SK-N-SH (cell line): Measurements from ENCODE around the gene FABP7. TPM values are rescaled to one million over a fixed set of nuclear protein-coding genes. Genes with fewer than 3 reads are reported as not detected.

Source experiments
- CTCF ChIA-PET: fragments of 300-600, 350-600 bp; formaldehyde crosslinking; extraction: SDS; loops from one replicate; lab custom pipeline; 2021; lab: Yijun Ruan, JAX
- POLR2A ChIA-PET: fragments of 350-600 bp; sonication (Branson Sonifier 250); formaldehyde crosslinking; extraction: SDS; loops from one replicate; lab custom pipeline; 2020; ENCODE audit warnings: antibody characterized with exemption, inconsistent platforms; lab: Yijun Ruan, JAX
- DNase-seq: peaks from one replicate; pipeline ENCODE4 v3.0.0; 2012
- H2AFZ ChIP-seq: fragments of 200-600 bp; sonication (generic); 2 replicates; pipeline ENCODE4 v1.8.1; 2016; ENCODE audit warnings: antibody characterized with exemption, mild to moderate bottlenecking, low read depth
- H3F3A ChIP-seq: fragments of 200-600 bp; sonication (generic); replicated peaks from 2 replicates; pipeline ENCODE3; 2016; ENCODE audit warnings: antibody characterized with exemption, mild to moderate bottlenecking; ENCODE audit not compliant: insufficient read depth
- H3K27ac ChIP-seq, 2 experiments: fragments of 200-500 bp in 1 of 2; fragments of 200-600 bp in 1 of 2; sonication (Bioruptor generic) in 1 of 2; sonication (generic), shearing (Covaris generic) in 1 of 2; 2 replicates each; pipeline versions ENCODE4 v1.5.1 to v1.6.1; 2014 to 2016; ENCODE audit warnings: low read depth in 2 of 2, inconsistent platforms in 1 of 2, low read length in 1 of 2, mild to moderate bottlenecking in 1 of 2, mixed read lengths in 1 of 2
- H3K27me3 ChIP-seq: fragments of 200-600 bp; sonication (generic), shearing (Covaris generic); 2 replicates; pipeline ENCODE4 v1.6.1; 2016; ENCODE audit warnings: mixed run types; ENCODE audit not compliant: insufficient read depth
- H3K36me3 ChIP-seq, 2 experiments: fragments of 200-500 bp in 1 of 2; fragments of 200-600 bp in 1 of 2; sonication (Bioruptor generic) in 1 of 2; sonication (generic) in 1 of 2; replicated peaks in 1 of 2; 2 replicates each; pipeline versions ENCODE3 to v1.5.1; 2014 to 2016; ENCODE audit warnings: low read length in 1 of 2, mild to moderate bottlenecking in 1 of 2; ENCODE audit not compliant: insufficient read depth in 2 of 2, control insufficient read depth in 1 of 2
- H3K4me1 ChIP-seq, 2 experiments: fragments of 200-500 bp in 1 of 2; fragments of 200-600 bp in 1 of 2; sonication (Bioruptor generic) in 1 of 2; sonication (generic), shearing (Covaris generic) in 1 of 2; 2 replicates each; pipeline versions ENCODE4 v1.5.1 to v1.6.1; 2014 to 2016; ENCODE audit warnings: low read depth in 1 of 2, low read length in 1 of 2, mixed run types in 1 of 2; ENCODE audit not compliant: insufficient read depth in 2 of 2, control insufficient read depth in 1 of 2
- H3K4me2 ChIP-seq: fragments of 200-600 bp; sonication (generic), shearing (Covaris generic); 2 replicates; pipeline ENCODE4 v1.6.1; 2017; ENCODE audit warnings: mixed run types
- H3K4me3 ChIP-seq, 2 experiments: fragments of 200-500 bp in 1 of 2; fragments of 200-600 bp in 1 of 2; sonication (Bioruptor generic) in 1 of 2; sonication (generic), shearing (Covaris generic) in 1 of 2; 2 replicates each; pipeline versions ENCODE4 v1.5.1 to v1.8.1; 2014 to 2016; ENCODE audit warnings: low read depth in 2 of 2, inconsistent platforms in 1 of 2, low read length in 1 of 2, mild to moderate bottlenecking in 1 of 2, mixed read lengths in 1 of 2, moderate library complexity in 1 of 2
- H3K79me2 ChIP-seq: fragments of 200-600 bp; sonication (generic); 2 replicates; pipeline ENCODE4 v1.8.1; 2017; ENCODE audit warnings: mild to moderate bottlenecking; ENCODE audit not compliant: insufficient read depth
- H3K9ac ChIP-seq: fragments of 200-600 bp; sonication (generic); 2 replicates; pipeline ENCODE4 v1.6.1; 2017; ENCODE audit warnings: mixed run types
- H3K9me2 ChIP-seq: fragments of 200-600 bp; sonication (generic); 2 replicates; pipeline ENCODE4 v1.6.1; 2017; ENCODE audit warnings: mixed run types
- H3K9me3 ChIP-seq: fragments of 200-600 bp; sonication (generic); 2 replicates; pipeline ENCODE4 v1.6.1; 2017; ENCODE audit warnings: mixed run types, mild to moderate bottlenecking, moderate library complexity
- H4K20me1 ChIP-seq: fragments of 200-600 bp; sonication (generic); 2 replicates; pipeline ENCODE4 v1.6.1; 2017; ENCODE audit warnings: mild to moderate bottlenecking, mixed run types; ENCODE audit not compliant: insufficient read depth
- CHD2 ChIP-seq: fragments of 150-350 bp; IDR thresholded peaks from 2 replicates; pipeline ENCODE4 v1.6.1; 2018; ENCODE audit warnings: low read length; ENCODE audit not compliant: partially characterized antibody
- CTCF ChIP-seq: fragments of 200-600 bp; sonication (generic); IDR thresholded peaks from 2 replicates; pipeline ENCODE4 v1.6.1; 2017; ENCODE audit warnings: antibody characterized with exemption, mild to moderate bottlenecking, moderate library complexity
- EP300 ChIP-seq, 2 experiments: IDR thresholded peaks; 2 replicates each; pipeline versions ENCODE4 v1.4.0 to v1.6.1; 2012; ENCODE audit warnings: borderline replicate concordance in 1 of 2, low read depth in 1 of 2, low read length in 1 of 2
- FOXJ3 ChIP-seq: sonication (generic); formaldehyde crosslinking; IDR thresholded peaks from 2 replicates; pipeline ENCODE4 v1.5.1; 2020; ENCODE audit warnings: mild to moderate bottlenecking, missing genetic modification reagents
- FOXM1 ChIP-seq: IDR thresholded peaks from 2 replicates; pipeline ENCODE4 v1.4.0; 2012; ENCODE audit warnings: low read depth, mild to moderate bottlenecking
- JUND ChIP-seq: IDR thresholded peaks from 2 replicates; pipeline ENCODE4 v1.4.0; 2012
- MEF2A ChIP-seq: IDR thresholded peaks from 2 replicates; pipeline ENCODE4 v1.4.0; 2012; ENCODE audit warnings: low read depth, borderline replicate concordance
- MXI1 ChIP-seq: IDR thresholded peaks from 2 replicates; pipeline ENCODE4 v1.6.1; 2012; ENCODE audit warnings: mild to moderate bottlenecking, low read depth, low read length, improper control_type of control experiment
- NFIC ChIP-seq: IDR thresholded peaks from 2 replicates; pipeline ENCODE4 v1.4.0; 2012; ENCODE audit warnings: borderline replicate concordance
- NRF1 ChIP-seq: IDR thresholded peaks from 2 replicates; pipeline ENCODE4 v1.6.1; 2012; ENCODE audit warnings: low read depth, mild to moderate bottlenecking, low read length
- PBX3 ChIP-seq: IDR thresholded peaks from 2 replicates; pipeline ENCODE4; 2012
- RCOR1 ChIP-seq: fragments of 150-350 bp; IDR thresholded peaks from 2 replicates; pipeline ENCODE4 v1.6.1; 2017; ENCODE audit warnings: antibody characterized with exemption, low read length
- RFX5 ChIP-seq: IDR thresholded peaks from 2 replicates; pipeline ENCODE4 v1.6.1; 2012; ENCODE audit warnings: mild to moderate bottlenecking, improper control_type of control experiment, low read length
- RXRA ChIP-seq: IDR thresholded peaks from 2 replicates; pipeline ENCODE4 v1.4.0; 2012; ENCODE audit warnings: low read depth, mild to moderate bottlenecking, borderline replicate concordance
- SIN3A ChIP-seq: IDR thresholded peaks from 2 replicates; pipeline ENCODE4 v1.6.1; 2012; ENCODE audit warnings: low read depth, mild to moderate bottlenecking, low read length, moderate library complexity, borderline replicate concordance
- ZBTB33 ChIP-seq: IDR thresholded peaks from 2 replicates; pipeline ENCODE4 v1.4.0; 2012; ENCODE audit warnings: low read depth, borderline replicate concordance
- WGBS: methylation state at CpG from one replicate; pipeline ENCODE4 v1.1.6; 2017; ENCODE audit warnings: low lambda C conversion rate; 5-methylcytosine and 5-hydroxymethylcytosine counted together
- polyA plus RNA-seq, 3 experiments: library from polyadenylated mRNA; depleted of rRNA; stranded (reverse); fragments of >200 nt; gene quantifications; 2 replicates each; pipeline ENCODE4 v1.2.3, GENCODE V29; 2012
- TF ChIP-seq, protein P1 (sequence below): IDR thresholded peaks from 2 replicates; pipeline ENCODE4 v1.4.0; 2012; ENCODE audit warnings: low read depth
- TF ChIP-seq, protein P2 (sequence below): fragments of 150-350 bp; IDR thresholded peaks from 2 replicates; pipeline ENCODE4 v1.6.1; 2017; ENCODE audit warnings: antibody characterized with exemption, low read length, low read depth, borderline replicate concordance

FABP7 gene
- polyA plus RNA-seq, 1 of the 3 experiments (the other 2 are of a cell fraction), result not detected

DNA sequence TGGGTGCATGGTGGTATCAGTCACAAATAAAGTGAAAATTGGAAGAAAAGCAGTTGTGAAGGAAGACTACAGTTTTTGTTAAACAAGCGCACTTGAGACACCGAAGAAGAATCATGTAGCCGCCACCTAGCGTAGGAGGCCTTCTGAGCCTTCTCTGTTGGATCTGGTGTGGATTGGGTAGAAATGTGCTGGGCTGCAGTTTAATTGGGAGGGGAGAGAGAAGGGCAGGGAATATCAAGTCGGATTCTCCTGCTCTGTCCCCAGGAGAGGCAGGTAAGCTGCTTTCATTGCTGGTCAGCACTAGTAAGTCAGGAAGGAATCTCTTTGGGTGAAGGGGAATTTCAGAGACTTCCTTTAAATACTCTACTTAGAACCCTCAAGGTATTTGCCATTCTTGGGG, 1.2 kb upstream of the FABP7 start (continued):
- TF ChIP-seq RCOR1, result no peak
- TF ChIP-seq EP300 (IDR thresholded peaks at IDR 0.05; ENCODE audit: borderline replicate concordance in 1 of 2, low read depth in 1 of 2, low read length in 1 of 2), result no peak
- TF ChIP-seq FOXJ3, result no peak
- no peak for TF ChIP-seq JUND
- no peak for TF ChIP-seq FOXM1
- TF ChIP-seq RXRA, result no peak
- TF ChIP-seq SIN3A, result no peak
- TF ChIP-seq, protein P1, sequence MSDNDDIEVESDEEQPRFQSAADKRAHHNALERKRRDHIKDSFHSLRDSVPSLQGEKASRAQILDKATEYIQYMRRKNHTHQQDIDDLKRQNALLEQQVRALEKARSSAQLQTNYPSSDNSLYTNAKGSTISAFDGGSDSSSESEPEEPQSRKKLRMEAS, result no peak

GRCh38 chr6:122778985-122779661, 393 bp upstream of the FABP7 start:
- H3K27ac ChIP-seq, result no peak overlapping the region
- no peaks in the 10 kb centered on the region for H3K9me3 ChIP-seq
- no peak overlapping the region for H3K4me2 ChIP-seq
- POLR2A ChIA-PET, result no interaction called here
- H3K36me3 ChIP-seq, result no peaks in the 10 kb centered on the region
- CTCF ChIA-PET, result interaction anchor here (0.7 kb wide), 1 partner anchor 125 kb away, joined by 3 read pairs; no protein-coding TSS in a partner anchor
- no peaks in the 10 kb centered on the region for H4K20me1 ChIP-seq
- H3K4me3 ChIP-seq, result no peak overlapping the region
- no peak overlapping the region for H3K9ac ChIP-seq
- H2AFZ ChIP-seq, result no peak overlapping the region
- H3K79me2 ChIP-seq, result no peaks in the 10 kb centered on the region
- DNase-seq, result no peak
- no peaks in the 10 kb centered on the region for H3K4me1 ChIP-seq
- H3K9me2 ChIP-seq, result no peaks in the 10 kb centered on the region
- H3F3A ChIP-seq, result no peaks in the 10 kb centered on the region
- peaks cover 24% of the 10 kb centered on the region for H3K27me3 ChIP-seq
- WGBS, result 13% methylated on average over 13 of the region's 13 CpGs
- TF ChIP-seq MXI1 (no peak), CTCF (no peak), EP300 (IDR thresholded peaks at IDR 0.05; ENCODE audit: borderline replicate concordance in 1 of 2, low read depth in 1 of 2, low read length in 1 of 2) (no peak)
- TF ChIP-seq, protein P2, sequence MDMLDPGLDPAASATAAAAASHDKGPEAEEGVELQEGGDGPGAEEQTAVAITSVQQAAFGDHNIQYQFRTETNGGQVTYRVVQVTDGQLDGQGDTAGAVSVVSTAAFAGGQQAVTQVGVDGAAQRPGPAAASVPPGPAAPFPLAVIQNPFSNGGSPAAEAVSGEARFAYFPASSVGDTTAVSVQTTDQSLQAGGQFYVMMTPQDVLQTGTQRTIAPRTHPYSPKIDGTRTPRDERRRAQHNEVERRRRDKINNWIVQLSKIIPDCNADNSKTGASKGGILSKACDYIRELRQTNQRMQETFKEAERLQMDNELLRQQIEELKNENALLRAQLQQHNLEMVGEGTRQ, result no peak

DNA sequence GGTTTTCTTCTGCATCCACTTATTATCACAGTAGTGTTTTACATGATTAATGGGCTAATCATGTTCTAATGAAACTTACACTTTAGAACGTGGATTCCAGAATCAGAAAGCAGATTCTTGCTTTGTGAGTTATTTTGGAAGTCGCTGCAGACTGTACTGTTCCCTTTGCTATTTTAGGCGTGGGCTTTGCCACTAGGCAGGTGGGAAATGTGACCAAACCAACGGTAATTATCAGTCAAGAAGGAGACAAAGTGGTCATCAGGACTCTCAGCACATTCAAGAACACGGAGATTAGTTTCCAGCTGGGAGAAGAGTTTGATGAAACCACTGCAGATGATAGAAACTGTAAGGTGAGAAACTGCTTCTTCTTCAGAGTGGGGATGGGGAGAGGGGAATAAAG, 598 bp downstream of the FABP7 start:
- no peaks in the 10 kb centered on the region for H3K79me2 ChIP-seq
- peaks cover 33% of the 10 kb centered on the region for H3K27me3 ChIP-seq
- H3F3A ChIP-seq, result no peaks in the 10 kb centered on the region
- H3K27ac ChIP-seq, result no peak overlapping the region
- H2AFZ ChIP-seq, result no peak overlapping the region
- DNase-seq, result no peak
- no peaks in the 10 kb centered on the region for H3K9me3 ChIP-seq
- H3K4me2 ChIP-seq, result no peak overlapping the region
- H3K4me3 ChIP-seq, result no peak overlapping the region
- POLR2A ChIA-PET, result no interaction called here
- no peaks in the 10 kb centered on the region for H3K9me2 ChIP-seq
- H3K9ac ChIP-seq, result no peak overlapping the region
- CTCF ChIA-PET, result interaction anchor here (0.8 kb wide), 1 partner anchor 9 kb away, joined by 3 read pairs; the partner anchor contains the start of gene SMPDL3A
- no peaks in the 10 kb centered on the region for H3K36me3 ChIP-seq
- 6% methylated on average over 4 of the region's 5 CpGs for WGBS
- no peaks in the 10 kb centered on the region for H4K20me1 ChIP-seq
- H3K4me1 ChIP-seq, result no peaks in the 10 kb centered on the region
- no peak for TF ChIP-seq RFX5
- TF ChIP-seq NRF1, result no peak
- no peak for TF ChIP-seq NFIC
- TF ChIP-seq RXRA, result no peak
- TF ChIP-seq, protein P1, result no peak
- no peak for TF ChIP-seq RCOR1
- no peak for TF ChIP-seq FOXJ3
- no peak for TF ChIP-seq ZBTB33
- TF ChIP-seq EP300 (IDR thresholded peaks at IDR 0.05; ENCODE audit: borderline replicate concordance in 1 of 2, low read depth in 1 of 2, low read length in 1 of 2), result no peak
- TF ChIP-seq CHD2, result no peak
- TF ChIP-seq MEF2A, result no peak
- TF ChIP-seq JUND, result no peak
- no peak for TF ChIP-seq PBX3
